Measurements from ENCODE around the gene AGTRAP.

The AGTRAP gene

GRCh38 chr1:11768821-11769220 lies 32.9 kb downstream of the AGTRAP start:
- FAIRE-seq (no peak), DNase-seq (ENCODE audit: insufficient read length) (no peak)
- TF ChIP-seq POLR2AphosphoS5 (IDR thresholded peaks at IDR 0.05; ENCODE audit: low read depth, low read length) (no peak), POLR2A (IDR thresholded peaks at IDR 0.05; ENCODE audit: low read depth, low read length) (no peak), TAF1 (IDR thresholded peaks at IDR 0.05; ENCODE audit: borderline replicate concordance, low read depth, low read length) (no peak)

DNA sequence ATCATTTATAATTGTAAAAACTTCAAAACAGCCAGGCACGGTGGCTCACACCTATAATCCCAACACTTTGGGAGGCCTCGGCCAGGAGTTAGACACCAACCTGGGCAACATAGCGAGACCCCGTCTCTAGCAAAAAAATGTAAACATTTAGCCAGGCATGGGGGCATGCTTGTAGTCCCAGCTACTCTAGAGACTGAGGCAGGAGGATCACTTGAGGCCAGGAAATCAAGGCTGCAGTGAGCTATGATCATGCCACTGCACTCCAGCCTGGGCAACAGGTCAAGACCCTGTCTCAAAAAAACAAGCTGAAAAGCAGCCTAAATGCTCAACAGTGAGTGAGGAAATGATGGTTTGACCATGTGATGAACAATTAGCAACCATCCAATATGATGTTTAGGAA lies 33.3 kb downstream of the AGTRAP start:
- TF ChIP-seq TAF1 (IDR thresholded peaks at IDR 0.05; ENCODE audit: borderline replicate concordance, low read depth, low read length) = no peak
- TF ChIP-seq POLR2A (IDR thresholded peaks at IDR 0.05; ENCODE audit: low read depth, low read length) = no peak
- no peak for TF ChIP-seq POLR2AphosphoS5 (IDR thresholded peaks at IDR 0.05; ENCODE audit: low read depth, low read length)
- no peak for FAIRE-seq
- no peak for DNase-seq (ENCODE audit: insufficient read length)

DNA sequence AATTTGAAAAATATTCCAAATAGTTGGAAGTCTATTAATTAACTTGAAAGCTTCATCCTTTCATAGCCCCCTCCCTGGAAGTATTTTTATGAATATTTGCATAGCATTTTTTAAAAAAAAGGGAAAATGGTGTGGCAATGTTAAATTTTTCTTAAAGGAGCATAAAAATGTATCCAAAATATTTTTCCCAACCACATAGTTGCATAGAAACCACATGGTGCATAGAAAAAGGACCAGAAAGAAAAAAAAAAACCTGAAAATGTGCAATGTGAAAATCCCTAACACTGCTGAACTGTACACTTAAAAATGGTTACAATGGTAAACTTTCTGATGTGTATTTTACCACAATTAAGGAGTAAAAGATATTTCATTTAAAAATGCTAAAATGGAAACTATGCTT lies 34.1 kb downstream of the AGTRAP start:
- TF ChIP-seq TAF1 (IDR thresholded peaks at IDR 0.05; ENCODE audit: borderline replicate concordance, low read depth, low read length) = no peak
- no peak for DNase-seq (ENCODE audit: insufficient read length)
- FAIRE-seq = no peak

DNA sequence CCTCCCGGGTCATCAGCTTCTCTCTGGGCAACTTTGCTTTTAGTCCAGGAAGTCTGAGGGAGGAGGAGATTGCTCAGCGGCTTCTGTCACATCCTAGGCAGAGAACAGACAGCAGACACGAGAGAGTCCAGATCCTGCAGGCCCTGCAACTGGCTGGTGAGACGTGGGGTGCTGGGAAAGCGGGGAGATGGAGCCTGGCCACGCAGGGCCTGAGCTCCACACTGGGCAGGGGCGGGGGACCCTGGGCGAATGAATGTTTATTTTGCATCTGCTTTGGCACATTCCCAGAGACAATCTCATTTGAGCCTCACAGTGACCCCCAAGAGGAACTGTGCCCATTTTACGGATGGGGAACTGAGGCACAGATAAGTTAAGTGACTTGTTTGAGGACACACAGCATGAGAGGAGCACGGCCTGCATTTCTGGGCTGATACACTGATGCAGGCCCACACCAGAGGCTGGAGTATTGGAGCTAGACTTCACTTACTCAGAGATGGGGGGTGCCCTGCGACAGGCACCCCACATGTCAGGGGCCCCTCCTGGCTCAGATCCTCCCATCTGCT lies 35.6 kb downstream of the AGTRAP start:
- DNase-seq (ENCODE audit: insufficient read length) (no peak), FAIRE-seq (no peak)
- TF ChIP-seq POLR2A (IDR thresholded peaks at IDR 0.05; ENCODE audit: low read depth, low read length) (no peak), POLR2AphosphoS5 (IDR thresholded peaks at IDR 0.05; ENCODE audit: low read depth, low read length) (no peak), TAF1 (IDR thresholded peaks at IDR 0.05; ENCODE audit: borderline replicate concordance, low read depth, low read length) (no peak)

DNA sequence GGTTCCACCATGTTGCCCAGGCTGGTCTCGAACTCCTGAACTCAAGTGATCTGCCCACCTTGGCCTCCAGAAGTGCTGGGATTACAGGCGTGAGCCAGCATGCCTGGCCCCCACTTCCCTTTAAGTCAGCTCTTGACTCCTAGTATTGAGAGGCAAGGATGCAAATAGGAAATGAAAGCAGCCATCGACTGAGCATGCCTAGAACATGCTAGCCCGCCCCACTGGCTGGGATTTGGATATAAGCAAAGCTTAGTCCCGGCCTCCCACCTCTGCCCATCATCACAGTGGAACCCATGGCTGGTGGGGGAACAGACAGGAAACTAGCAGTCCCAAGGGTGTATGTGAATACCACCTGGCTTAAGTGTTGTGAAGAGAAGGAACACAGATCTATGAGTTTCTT lies 36.5 kb downstream of the AGTRAP start:
- TF ChIP-seq POLR2AphosphoS5 (IDR thresholded peaks at IDR 0.05; ENCODE audit: low read depth, low read length) (no peak), TAF1 (IDR thresholded peaks at IDR 0.05; ENCODE audit: borderline replicate concordance, low read depth, low read length) (no peak), POLR2A (IDR thresholded peaks at IDR 0.05; ENCODE audit: low read depth, low read length) (no peak)
- no peak for DNase-seq (ENCODE audit: insufficient read length)
- FAIRE-seq = peak; percentile 73

DNA sequence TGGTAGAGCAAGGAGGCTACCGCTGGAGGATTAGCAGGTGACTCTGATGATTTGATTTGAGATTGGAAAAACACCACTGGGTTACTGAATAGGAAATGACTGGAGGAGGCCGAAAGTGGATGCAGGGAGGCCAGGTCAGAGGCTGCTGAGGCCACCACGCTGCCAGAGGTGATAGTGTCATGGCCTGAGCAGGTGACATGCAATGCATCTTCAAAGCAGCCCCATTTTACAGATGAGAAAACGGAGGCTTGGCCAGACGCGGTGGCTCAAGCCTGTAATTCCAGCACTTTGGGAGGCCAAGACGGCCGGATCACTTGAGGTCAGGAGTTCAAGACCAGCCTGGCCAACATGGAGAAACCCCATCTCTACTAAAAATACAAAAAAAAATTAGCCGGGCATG lies 38.8 kb downstream of the AGTRAP start:
- no peak for TF ChIP-seq POLR2AphosphoS5 (IDR thresholded peaks at IDR 0.05; ENCODE audit: low read depth, low read length)
- TF ChIP-seq TAF1 (IDR thresholded peaks at IDR 0.05; ENCODE audit: borderline replicate concordance, low read depth, low read length) = no peak
- TF ChIP-seq POLR2A (IDR thresholded peaks at IDR 0.05; ENCODE audit: low read depth, low read length) = no peak
- FAIRE-seq = no peak
- DNase-seq (ENCODE audit: insufficient read length) = no peak

DNA sequence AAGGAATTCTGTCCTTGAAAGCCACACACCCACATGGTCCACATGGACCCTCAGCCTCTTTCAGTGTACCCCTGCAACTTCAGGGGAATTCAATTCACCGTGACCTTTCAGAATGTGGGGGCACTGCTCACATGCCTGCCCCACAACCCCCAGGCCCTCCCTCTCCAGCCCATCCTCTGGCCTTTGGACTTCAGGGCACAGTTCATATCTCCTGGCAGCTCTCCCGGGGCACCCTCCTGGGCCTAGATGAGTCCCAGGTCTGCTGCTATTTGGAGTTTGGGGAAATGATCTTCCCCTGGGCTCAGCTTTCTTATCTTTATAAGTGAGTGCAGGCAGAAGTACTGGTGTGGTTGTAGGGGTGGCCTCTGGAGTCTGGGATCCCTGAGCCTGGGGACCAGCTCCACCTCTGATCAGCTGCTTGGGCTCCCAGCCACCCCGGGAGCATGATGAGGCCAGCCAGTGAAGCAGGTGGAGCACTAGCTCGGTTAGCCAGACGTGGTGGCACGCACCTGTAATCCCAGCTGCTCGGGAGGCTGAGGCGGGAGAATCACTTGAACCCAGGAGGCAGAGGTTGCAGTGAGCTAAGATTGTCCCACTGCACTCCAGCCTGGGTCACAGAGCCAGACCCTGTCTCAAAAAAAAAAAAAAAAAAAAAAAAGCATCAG lies 41.9 kb downstream of the AGTRAP start:
- DNase-seq (ENCODE audit: insufficient read length) (no peak), FAIRE-seq (no peak)
- TF ChIP-seq POLR2AphosphoS5 (IDR thresholded peaks at IDR 0.05; ENCODE audit: low read depth, low read length) = no peak
- TF ChIP-seq TAF1 (IDR thresholded peaks at IDR 0.05; ENCODE audit: borderline replicate concordance, low read depth, low read length) = no peak
- no peak for TF ChIP-seq POLR2A (IDR thresholded peaks at IDR 0.05; ENCODE audit: low read depth, low read length)

GRCh38 chr1:11778336-11778735 lies 42.4 kb downstream of the AGTRAP start:
- no peak for DNase-seq (ENCODE audit: insufficient read length)
- TF ChIP-seq POLR2AphosphoS5 (IDR thresholded peaks at IDR 0.05; ENCODE audit: low read depth, low read length) (no peak), TAF1 (IDR thresholded peaks at IDR 0.05; ENCODE audit: borderline replicate concordance, low read depth, low read length) (no peak), POLR2A (IDR thresholded peaks at IDR 0.05; ENCODE audit: low read depth, low read length) (no peak)
- FAIRE-seq = no peak

DNA sequence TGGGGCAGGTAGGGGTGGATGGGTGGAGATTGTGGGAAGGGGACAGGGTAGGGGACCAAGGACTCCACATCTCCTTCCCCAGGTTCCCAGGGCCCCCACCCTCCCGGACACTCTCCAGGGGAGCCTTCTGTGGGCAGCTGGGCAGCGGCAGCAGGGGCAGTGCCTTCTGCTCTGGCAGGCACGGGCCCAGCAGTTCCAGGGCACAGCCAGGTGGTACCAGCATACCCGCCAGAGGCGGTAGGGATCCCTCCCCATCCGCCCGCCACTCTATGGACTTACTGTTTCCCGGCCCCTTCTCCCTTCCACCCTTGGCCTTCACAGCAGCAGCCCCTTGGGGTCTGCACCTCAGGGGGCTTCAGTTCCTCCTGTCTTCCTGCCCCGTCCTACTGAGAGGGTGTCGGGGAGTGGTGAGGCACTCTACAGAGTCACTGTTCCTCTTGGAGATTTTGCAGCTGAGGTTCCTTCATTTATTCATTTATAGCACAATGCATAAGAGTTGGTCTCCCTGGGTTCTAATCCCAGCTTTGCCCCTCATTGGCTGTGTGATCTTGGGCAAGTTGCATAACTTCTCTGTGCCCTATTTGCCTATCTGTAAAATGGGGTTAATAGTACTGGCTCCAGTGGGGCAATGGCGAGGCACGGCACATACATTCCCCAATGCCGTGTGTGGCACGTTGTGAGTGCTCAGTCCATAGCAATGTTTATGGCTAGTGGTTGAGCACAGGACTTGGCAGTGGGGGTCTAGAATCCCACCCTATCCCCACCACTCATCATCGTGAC lies 43.1 kb downstream of the AGTRAP start:
- TF ChIP-seq POLR2A (IDR thresholded peaks at IDR 0.05; ENCODE audit: low read depth, low read length) = no peak
- TF ChIP-seq POLR2AphosphoS5 (IDR thresholded peaks at IDR 0.05; ENCODE audit: low read depth, low read length) = no peak
- no peak for TF ChIP-seq TAF1 (IDR thresholded peaks at IDR 0.05; ENCODE audit: borderline replicate concordance, low read depth, low read length)
- FAIRE-seq = no peak
- no peak for DNase-seq (ENCODE audit: insufficient read length)

DNA sequence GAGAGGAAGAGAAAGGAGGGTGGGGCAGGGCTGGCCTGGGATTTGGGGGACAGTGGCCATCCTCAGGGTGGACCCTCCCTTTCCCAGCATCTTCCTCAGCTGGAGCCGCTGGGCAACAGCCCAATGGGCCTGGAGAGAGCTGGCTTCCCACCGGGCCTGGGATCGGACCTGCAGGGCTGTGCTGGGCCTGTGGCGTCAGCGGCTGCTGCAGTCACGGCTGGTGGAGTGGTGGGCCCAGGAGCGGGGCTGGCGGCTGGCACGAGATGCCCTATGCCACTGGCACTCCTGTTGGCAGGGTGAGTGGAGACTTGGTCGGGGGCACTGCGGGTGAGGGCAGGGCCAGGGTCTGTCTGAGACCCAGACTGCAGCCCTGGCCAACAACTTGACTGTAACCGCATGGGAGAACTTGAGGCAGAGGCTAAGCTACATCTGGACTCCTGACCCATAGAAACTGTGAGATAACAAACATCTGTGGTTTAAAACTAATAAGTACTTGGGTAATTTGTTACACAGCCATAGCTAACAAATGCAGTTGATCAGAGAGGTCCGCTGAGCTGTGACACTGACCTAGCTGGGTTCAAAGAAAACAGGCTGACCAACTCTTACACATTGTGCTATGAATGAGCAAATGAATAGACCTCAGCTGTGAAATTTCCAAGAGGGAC lies 43.9 kb downstream of the AGTRAP start:
- TF ChIP-seq POLR2A (IDR thresholded peaks at IDR 0.05; ENCODE audit: low read depth, low read length) (no peak), POLR2AphosphoS5 (IDR thresholded peaks at IDR 0.05; ENCODE audit: low read depth, low read length) (no peak), TAF1 (IDR thresholded peaks at IDR 0.05; ENCODE audit: borderline replicate concordance, low read depth, low read length) (no peak)
- DNase-seq (ENCODE audit: insufficient read length) (no peak), FAIRE-seq (no peak)

DNA sequence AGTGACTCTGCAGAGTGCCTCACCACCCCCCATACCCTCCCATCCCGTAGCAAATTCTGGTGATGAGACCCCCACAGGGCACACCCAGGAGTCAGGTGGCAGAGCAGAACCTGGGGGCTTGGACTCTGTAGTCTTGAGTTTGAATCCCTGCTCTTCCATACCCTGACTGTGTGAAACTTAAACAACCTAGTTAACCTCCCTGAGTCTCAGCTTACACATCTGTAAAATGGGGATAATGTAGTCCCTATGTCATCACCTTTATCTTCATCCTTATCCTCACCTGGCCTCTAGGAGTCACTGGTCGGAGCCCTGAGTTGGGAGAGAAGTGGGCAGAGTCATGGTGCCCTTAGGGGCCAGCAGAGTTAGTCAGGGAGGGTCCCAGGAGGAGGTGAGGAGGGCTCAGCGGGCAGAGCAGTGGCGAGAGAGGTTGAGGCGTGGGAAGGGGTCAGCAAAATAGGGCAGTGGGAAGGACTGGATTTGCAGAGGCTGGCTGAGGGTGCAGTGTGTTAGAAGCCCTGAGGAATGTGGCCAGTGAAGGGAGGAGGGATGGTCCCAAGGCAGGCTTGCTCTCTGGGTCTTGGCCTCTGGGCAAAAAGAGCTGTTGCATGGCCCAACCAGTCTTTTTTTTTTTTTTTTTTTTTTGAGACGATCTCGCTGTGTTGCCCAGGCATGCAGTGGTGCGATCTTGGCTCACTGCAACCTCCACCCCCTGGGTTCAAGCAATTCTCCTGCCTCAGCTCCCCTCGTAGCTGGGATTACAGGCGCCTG lies 44.6 kb downstream of the AGTRAP start:
- TF ChIP-seq TAF1 (IDR thresholded peaks at IDR 0.05; ENCODE audit: borderline replicate concordance, low read depth, low read length) = no peak
- no peak for TF ChIP-seq POLR2AphosphoS5 (IDR thresholded peaks at IDR 0.05; ENCODE audit: low read depth, low read length)
- no peak for TF ChIP-seq POLR2A (IDR thresholded peaks at IDR 0.05; ENCODE audit: low read depth, low read length)

More for the DNA sequence above, 44.6 kb downstream of the AGTRAP start:
- FAIRE-seq (no peak), DNase-seq (ENCODE audit: insufficient read length) (no peak)
